GM12873 (cell line): Measurements from ENCODE around the gene KCTD7.

ENCODE experiments used
- TF ChIP-seq, protein P1 (sequence below): IDR thresholded peaks from 2 replicates; pipeline ENCODE4 v1.5.1; 2012; ENCODE audit warnings: low read depth, mild to moderate bottlenecking, moderate library complexity, low read length, control low read depth; ENCODE audit not compliant: insufficient read depth; ENCODE audit errors: missing control alignments

Gene KCTD7

DNA sequence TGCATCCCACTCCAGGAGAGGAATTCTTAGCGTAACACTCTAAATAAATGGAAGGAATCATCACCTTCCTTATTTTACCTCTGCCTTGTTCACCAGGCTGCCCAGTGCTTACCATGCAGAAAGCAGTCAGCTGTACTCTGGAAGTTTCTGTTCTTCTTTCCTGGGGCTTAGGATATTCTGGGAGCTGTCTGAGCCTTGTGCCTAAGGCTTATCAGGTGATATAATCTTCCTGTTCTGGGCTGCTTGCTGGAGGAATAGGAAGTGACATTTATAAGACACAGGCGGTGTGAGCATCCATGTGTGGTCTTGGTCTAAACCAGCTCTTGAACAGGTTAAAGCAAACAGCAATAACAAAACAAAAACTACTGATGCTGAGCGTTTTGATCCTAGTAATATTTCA, 13.5 kb downstream of the KCTD7 start:
- TF ChIP-seq, protein P1, sequence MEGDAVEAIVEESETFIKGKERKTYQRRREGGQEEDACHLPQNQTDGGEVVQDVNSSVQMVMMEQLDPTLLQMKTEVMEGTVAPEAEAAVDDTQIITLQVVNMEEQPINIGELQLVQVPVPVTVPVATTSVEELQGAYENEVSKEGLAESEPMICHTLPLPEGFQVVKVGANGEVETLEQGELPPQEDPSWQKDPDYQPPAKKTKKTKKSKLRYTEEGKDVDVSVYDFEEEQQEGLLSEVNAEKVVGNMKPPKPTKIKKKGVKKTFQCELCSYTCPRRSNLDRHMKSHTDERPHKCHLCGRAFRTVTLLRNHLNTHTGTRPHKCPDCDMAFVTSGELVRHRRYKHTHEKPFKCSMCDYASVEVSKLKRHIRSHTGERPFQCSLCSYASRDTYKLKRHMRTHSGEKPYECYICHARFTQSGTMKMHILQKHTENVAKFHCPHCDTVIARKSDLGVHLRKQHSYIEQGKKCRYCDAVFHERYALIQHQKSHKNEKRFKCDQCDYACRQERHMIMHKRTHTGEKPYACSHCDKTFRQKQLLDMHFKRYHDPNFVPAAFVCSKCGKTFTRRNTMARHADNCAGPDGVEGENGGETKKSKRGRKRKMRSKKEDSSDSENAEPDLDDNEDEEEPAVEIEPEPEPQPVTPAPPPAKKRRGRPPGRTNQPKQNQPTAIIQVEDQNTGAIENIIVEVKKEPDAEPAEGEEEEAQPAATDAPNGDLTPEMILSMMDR = no peak

DNA sequence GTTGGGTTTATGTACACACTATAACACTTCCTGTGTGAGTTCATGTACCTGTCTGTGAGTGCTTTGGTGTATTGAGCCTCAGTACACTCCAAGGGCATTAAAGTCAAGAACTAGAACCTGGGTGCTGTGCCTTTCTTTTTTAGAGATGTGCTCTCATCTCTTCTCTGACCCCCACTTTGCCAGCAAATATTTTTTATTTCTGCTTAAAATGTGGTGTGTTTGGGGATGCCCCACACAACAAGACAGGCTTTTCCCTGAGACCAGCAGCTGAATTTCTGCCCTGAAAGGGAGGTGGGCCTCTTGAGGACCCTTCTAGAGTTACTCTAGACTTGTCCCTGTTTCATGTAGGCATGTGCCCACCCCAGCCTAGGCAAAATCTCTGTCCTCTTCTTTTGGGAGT, 14.3 kb downstream of the KCTD7 start:
- TF ChIP-seq, protein P1 = no peak

DNA sequence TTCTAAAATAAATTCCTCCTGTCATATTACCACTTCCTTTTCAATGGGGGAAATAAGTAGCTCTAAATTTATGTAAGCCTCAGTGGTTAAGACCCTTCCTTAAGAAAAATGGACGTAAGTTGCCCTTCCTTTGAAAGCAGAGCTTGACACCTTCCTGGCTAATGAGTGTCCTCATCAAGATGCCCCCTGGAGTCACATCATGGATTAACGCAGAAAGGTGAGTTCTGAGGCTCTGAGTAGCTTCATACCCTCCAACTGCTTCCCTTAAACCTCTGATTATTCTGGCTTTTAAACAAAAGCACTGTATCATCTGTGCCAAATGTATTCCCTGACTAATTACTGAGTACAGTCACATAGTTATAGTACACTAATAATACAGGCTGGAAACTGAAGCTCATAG, 14.7 kb downstream of the KCTD7 start:
- TF ChIP-seq, protein P1 = peak; percentile 12

DNA sequence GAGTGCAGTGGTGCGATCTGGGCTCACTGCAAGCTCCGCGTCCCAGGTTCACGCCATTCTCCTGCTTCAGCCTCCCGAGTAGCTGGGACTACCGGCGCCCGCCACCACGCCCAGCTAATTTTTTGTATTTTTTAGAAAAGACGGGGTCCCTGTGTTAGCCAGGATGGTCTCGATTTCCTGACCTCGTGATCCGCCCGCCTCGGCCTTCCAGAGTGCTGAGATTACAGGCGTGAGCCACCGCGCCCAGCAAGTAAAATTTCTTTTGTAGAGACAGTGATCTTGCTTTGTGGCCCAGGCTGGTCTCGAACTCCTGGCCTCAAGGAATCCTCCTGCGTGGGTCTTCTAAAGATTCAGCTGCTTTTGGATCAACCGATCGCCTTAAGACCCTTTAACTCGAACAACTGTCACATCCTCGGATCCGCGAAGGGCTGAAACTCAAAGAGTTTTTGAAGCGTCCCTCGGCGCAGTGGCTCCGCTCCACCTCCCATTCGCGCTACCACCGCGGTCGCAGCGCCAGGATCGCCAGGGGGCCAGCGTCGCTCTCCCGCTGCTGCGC, 25.1 kb downstream of the KCTD7 start:
- TF ChIP-seq, protein P1 = peak; percentile 17

DNA sequence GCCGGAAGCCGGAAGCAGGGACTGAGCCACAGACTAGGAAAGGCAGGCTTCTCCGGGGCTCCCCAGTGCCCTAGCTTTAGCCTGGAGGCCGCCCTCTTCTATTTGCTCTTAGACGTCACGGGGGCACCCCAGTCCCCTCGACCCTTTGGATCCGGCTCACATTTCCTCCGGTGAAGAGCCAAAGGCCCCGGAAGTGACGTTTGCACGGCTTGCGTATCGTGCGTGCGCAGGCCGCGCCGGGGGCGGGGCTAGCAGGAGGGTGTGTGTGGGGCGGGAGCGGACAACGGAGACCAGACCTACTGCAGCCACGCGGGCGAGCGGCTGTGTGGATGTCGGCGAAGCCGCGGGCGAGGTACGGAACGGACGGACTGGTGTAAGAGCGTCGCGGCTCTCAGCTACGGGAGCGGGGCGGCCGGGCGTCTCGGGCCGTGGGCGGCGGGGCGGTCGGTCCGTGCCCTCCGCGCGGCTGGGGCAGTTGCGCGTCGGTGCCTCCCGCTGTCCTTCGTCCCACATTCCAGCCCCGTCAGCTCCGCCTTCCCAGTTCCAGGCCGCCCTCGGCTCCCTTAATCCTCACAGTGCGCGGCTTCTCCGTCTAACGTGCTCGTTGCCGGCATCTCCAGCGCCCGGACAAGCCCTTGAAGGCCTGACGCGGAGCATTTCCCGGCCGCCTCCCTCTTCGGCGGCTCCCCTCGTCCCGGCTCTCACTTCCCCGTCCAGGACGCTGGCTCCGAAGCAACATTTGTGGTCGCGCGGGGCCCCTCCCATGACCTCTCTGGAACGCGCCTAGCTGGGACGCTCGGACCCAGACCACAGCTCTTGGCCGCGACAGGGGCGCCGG, 25.8 kb downstream of the KCTD7 start:
- TF ChIP-seq, protein P1 = no peak

DNA sequence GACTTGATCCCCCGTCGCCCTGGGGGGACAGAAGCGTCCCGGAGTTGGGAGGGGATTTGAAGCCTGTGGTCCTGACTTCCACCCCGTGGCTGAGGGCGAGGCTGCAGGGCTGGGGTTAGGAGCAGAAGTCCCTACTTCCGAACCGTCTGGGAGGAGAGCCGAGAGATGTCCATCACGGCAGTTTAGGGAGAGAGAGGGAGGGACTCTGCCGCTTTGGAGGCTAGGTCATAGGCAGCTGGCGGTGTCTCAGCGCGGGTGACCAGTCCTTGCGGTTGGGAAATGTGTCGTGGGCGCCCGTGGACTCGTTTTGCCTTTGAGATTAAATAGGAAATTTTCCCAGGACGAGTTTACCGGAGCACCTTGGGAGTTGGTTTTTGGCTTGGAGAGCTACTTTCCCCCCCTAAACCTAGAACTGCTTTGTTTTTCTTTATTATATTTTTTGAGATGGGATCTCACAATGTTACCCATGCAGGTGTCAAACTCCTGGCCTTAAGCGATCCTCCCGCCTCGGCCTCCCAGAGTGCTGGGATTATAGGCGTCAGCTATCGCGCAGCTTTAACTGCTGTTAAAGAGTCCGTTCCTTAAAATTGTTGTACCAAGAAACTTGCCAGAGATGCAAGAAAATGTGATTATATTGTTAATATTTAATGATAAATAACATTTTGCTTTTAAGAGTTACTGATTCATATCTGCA, 26.6 kb downstream of the KCTD7 start:
- TF ChIP-seq, protein P1 = peak; percentile 9

DNA sequence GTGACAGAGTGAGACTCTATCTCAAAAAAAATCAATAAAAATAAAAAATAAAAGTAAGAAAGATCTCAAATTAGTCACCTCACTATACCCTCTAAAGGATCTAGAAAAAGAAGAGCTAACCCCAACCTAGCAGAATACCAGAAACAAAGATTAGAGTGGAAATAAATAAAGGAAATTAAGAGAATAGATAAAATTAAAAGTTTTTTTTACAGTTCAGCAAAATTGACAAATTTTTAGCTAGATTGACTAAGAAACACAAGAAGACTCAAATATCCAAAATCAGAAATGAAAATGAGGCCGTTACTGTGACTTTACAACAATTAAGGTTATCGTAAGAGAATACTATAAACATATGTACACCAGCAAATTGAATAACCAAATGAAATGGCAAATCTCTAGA, 29.1 kb downstream of the KCTD7 start:
- TF ChIP-seq, protein P1 = no peak
